ENCODE results near the gene CD6. TPM values are rescaled to one million over a fixed set of nuclear protein-coding genes. Genes with fewer than 3 reads are reported as not detected.

Gene CD6
- total and polyA plus RNA-seq, 9 donors, result 0.42 to 3.4 (median 0.69) TPM

DNA sequence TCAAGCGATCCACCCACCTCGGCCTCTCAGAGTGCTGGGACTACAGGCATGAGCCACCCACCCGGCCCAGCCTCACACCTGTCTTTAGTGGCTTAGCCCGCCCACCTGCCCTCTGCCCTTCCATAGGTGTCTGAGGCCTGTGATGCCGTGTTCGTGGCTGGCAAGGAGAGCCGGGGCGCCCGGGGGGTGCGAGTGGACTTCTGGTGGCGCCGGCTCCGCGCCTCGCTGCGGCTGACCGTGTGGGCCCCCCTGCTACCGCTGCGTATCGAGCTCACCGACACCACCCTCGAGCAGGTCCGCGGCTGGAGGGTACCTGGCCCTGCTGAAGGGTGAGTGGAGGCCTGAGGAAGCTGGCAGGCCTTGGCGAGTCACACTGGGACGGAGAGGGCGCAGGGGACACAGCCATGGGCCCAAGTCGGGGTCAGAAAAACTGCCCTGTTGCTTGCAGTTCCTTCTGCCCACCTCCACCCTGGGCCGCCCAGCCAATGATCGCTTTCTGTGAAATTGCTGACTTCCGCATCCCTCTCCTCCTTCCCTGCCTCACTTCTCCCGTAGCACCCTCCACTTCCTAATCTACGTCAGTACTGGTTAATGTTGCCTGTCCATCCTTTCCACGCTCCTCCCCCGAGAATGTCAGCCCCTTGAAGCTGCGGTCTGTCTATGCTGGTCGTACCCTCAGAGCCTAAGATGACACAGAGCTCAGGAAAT is 37.9 kb upstream of the CD6 start:
- TF ChIP-seq POLR2A (IDR thresholded peaks at IDR 0.05), result no peak
- TF ChIP-seq, protein P1, sequence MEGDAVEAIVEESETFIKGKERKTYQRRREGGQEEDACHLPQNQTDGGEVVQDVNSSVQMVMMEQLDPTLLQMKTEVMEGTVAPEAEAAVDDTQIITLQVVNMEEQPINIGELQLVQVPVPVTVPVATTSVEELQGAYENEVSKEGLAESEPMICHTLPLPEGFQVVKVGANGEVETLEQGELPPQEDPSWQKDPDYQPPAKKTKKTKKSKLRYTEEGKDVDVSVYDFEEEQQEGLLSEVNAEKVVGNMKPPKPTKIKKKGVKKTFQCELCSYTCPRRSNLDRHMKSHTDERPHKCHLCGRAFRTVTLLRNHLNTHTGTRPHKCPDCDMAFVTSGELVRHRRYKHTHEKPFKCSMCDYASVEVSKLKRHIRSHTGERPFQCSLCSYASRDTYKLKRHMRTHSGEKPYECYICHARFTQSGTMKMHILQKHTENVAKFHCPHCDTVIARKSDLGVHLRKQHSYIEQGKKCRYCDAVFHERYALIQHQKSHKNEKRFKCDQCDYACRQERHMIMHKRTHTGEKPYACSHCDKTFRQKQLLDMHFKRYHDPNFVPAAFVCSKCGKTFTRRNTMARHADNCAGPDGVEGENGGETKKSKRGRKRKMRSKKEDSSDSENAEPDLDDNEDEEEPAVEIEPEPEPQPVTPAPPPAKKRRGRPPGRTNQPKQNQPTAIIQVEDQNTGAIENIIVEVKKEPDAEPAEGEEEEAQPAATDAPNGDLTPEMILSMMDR (IDR thresholded peaks at IDR 0.05), result no peak
- TF ChIP-seq EP300 (IDR thresholded peaks at IDR 0.05), result no peak
- Histone ChIP-seq H3K4me3 (no peak overlapping the region), H3K36me3 (no peaks in the 10 kb centered on the region), H3K27ac (no peak overlapping the region), H3K9me3 (no peaks in the 10 kb centered on the region), H3K4me1 (ENCODE audit: insufficient read depth) (no peaks in the 10 kb centered on the region), H3K27me3 (no peaks in the 10 kb centered on the region)
- 90 to 97% (median 91%) methylated on average over 37 of the region's 37 CpGs for WGBS, 3 donors
- peak in 1 of 5 donors; percentile 21 for DNase-seq
- intact Hi-C loops (cut with DNase I), result no loop called here

DNA sequence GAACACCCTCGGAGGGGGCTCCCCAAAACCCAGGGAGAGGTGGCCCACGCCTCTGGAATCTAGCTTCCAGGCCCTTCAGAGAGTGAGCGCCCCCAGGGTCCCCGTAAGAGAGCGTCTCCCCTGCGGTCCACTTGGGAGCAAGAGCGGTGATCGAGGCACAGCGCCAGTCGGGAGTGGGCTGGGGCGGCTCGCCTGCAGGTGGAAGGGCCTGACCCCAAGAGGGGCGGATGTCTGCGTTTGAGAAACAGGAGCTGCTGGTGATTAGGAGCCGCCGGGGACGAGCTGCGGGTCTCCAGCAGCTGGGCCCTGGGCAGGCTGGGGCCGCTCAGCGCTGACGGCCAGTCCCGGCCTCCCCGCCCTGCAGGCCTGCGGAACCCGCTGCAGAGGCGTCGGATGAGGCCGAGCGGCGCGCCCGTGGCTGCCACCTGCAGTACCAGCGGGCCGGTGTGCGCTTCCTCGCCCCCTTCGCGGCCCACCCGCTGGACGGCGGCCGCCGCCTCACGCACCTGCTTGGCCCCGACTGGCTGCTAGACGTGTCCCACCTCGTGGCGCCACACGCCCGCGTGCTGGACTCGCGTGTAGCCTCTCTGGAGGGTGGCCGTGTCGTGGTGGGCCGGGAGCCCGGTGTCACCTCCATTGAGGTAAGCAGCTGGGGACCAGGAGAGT is 37.2 kb upstream of the CD6 start:
- Histone ChIP-seq H3K36me3 (no peaks in the 10 kb centered on the region), H3K27me3 (no peaks in the 10 kb centered on the region), H3K4me1 (ENCODE audit: insufficient read depth) (no peaks in the 10 kb centered on the region), H3K27ac (no peak overlapping the region), H3K9me3 (no peaks in the 10 kb centered on the region), H3K4me3 (no peak overlapping the region)
- 83 to 89% (median 83%) methylated on average over 57 of the region's 57 CpGs for WGBS, 3 donors
- no peak for DNase-seq
- TF ChIP-seq POLR2A (IDR thresholded peaks at IDR 0.05) (no peak), EP300 (IDR thresholded peaks at IDR 0.05) (no peak)
- TF ChIP-seq, protein P1 (IDR thresholded peaks at IDR 0.05), result no peak
- intact Hi-C loops (cut with DNase I), result no loop called here

DNA sequence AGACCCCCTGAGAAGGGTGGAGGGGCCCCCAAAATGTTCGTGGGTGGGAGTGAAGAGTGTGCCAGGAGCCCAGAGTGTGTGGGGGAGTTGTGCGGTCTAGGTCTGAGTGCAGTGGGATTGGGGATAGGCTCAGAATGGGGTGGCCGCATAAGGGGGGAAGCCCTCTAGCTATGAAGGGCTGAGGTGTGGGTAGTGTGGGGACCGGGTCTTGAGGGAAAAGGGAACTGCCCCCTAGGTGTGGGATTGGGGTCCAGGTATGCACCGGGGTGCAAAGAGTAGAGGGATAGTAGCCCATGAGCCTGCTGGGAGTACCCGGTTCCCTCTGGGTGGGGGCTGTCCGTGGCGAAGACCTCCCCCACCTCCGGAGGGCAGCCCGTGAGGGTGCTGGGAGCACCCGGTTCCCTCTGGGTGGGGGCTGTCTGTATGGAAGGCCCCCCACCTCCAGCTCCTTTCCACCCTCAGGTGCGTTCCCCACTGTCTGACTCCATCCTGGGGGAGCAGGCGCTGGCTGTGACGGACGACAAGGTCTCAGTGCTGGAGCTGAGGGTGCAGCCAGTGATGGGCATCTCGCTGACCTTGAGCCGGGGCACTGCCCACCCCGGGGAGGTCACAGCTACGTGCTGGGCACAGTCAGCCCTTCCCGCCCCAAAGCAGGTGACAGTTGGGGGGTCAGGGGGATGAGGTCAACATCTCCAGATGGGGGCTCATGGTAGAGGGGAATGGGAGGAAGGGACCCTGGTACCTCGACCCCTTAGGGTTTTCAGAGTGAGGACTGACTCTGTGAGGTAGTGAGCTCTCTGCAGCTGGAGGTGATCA is 36.5 kb upstream of the CD6 start:
- TF ChIP-seq, protein P1 (IDR thresholded peaks at IDR 0.05), result no peak
- no peak for TF ChIP-seq POLR2A (IDR thresholded peaks at IDR 0.05)
- TF ChIP-seq EP300 (IDR thresholded peaks at IDR 0.05), result no peak
- intact Hi-C loops (cut with DNase I), result no loop called here
- Histone ChIP-seq H3K27ac (no peak overlapping the region), H3K9me3 (no peaks in the 10 kb centered on the region), H3K36me3 (no peaks in the 10 kb centered on the region), H3K4me3 (no peak overlapping the region), H3K4me1 (ENCODE audit: insufficient read depth) (no peaks in the 10 kb centered on the region), H3K27me3 (no peaks in the 10 kb centered on the region)
- DNase-seq, result peak in 1 of 5 donors; percentile 20
- WGBS, 3 donors, result 68 to 75% (median 72%) methylated on average over 21 of the region's 21 CpGs

DNA sequence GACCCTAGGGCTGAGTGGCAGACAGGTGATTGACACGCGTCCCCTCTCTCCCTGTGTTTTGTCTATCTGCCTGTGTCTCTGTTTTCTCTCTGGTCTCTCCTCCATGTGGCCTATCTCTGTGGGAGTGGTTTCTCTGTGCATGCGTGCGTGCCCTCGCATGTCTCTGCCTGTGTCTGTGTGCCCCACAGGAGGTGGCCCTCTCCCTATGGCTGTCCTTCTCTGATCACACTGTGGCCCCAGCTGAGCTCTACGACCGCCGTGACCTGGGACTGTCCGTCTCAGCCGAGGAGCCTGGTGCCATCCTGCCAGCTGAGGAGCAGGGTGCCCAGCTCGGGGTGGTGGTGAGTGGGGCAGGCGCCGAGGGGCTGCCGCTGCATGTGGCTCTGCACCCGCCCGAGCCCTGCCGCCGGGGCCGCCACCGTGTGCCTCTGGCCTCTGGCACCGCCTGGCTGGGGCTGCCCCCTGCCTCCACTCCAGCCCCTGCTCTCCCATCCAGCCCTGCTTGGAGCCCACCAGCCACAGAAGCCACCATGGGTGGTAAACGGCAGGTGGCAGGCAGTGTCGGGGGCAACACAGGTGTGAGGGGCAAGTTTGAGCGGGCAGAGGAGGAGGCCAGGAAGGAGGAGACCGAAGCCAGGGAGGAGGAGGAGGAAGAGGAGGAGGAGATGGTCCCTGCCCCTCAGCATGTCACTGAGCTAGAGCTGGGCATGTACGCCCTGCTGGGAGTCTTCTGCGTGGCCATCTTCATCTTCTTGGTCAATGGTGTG is 35.6 kb upstream of the CD6 start:
- Histone ChIP-seq H3K4me1 (ENCODE audit: insufficient read depth) (no peaks in the 10 kb centered on the region), H3K9me3 (no peaks in the 10 kb centered on the region), H3K36me3 (no peaks in the 10 kb centered on the region), H3K27ac (no peak overlapping the region), H3K27me3 (no peaks in the 10 kb centered on the region), H3K4me3 (no peak overlapping the region)
- WGBS, 3 donors, result 83 to 91% (median 90%) methylated on average over 27 of the region's 27 CpGs
- intact Hi-C loops (cut with DNase I), result no loop called here
- TF ChIP-seq EP300 (IDR thresholded peaks at IDR 0.05), result no peak
- DNase-seq, result peak in 1 of 5 donors; percentile 19

Measured in ovary (tissue), 9 donors.